Body of pancreas (tissue), 4 donors: ENCODE data around the gene TMEM131L.

Experiments used
- POLR2A ChIP-seq, 3 donors: fragments of 450-650 bp; IDR thresholded peaks; one replicate each; pipeline ENCODE4 v1.6.1; 2016; ENCODE audit warnings: antibody characterized with exemption in 3 of 3, mild to moderate bottlenecking in 2 of 3
- TF ChIP-seq, protein P1 (sequence below), 7 experiments: fragments of 450-650 bp in 4 of 7; fragments of 200-600 bp in 3 of 7; sonication (generic) in 3 of 7; IDR thresholded peaks; one replicate each; pipeline ENCODE4 v1.5.1; 2016 to 2019; ENCODE audit warnings: antibody characterized with exemption in 7 of 7

DNA sequence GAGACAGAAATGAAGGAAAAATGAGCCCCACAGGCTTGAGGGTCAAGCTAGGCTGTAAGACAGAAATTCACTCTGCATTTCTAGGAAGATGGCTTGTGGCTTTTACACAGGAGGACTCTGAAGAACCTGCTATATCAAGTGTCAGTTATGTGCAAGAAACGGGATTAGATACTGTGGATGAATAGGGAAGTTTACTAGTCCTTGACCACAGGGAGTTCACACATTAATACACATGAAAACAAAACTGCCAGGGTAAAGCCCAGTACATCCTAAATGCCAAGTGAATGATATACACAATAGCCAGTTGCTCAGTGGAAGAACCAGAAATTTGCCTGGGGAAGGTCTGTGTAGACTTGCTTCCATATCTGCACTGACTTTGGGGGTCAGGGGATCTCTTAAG, 53.5 kb downstream of the TMEM131L start:
- TF ChIP-seq, protein P1, sequence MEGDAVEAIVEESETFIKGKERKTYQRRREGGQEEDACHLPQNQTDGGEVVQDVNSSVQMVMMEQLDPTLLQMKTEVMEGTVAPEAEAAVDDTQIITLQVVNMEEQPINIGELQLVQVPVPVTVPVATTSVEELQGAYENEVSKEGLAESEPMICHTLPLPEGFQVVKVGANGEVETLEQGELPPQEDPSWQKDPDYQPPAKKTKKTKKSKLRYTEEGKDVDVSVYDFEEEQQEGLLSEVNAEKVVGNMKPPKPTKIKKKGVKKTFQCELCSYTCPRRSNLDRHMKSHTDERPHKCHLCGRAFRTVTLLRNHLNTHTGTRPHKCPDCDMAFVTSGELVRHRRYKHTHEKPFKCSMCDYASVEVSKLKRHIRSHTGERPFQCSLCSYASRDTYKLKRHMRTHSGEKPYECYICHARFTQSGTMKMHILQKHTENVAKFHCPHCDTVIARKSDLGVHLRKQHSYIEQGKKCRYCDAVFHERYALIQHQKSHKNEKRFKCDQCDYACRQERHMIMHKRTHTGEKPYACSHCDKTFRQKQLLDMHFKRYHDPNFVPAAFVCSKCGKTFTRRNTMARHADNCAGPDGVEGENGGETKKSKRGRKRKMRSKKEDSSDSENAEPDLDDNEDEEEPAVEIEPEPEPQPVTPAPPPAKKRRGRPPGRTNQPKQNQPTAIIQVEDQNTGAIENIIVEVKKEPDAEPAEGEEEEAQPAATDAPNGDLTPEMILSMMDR (IDR thresholded peaks at IDR 0.05) = no peak
- TF ChIP-seq POLR2A (IDR thresholded peaks at IDR 0.05) = no peak
